Keratinocyte (primary cell): Measurements from ENCODE around the gene APRT.

ENCODE experiments used
- CTCF ChIP-seq, 3 experiments: IDR thresholded peaks in 1 of 3; conservative IDR thresholded peaks in 1 of 3; optimal IDR thresholded peaks in 1 of 3; 2 replicates in 2 of 3; 3 replicates in 1 of 3; pipeline versions ENCODE3 to v1.5.1; 2011; ENCODE audit warnings: low read length in 3 of 3, mild to moderate bottlenecking in 3 of 3, moderate library complexity in 2 of 3, control low read depth in 1 of 3, inconsistent platforms in 1 of 3; ENCODE audit not compliant: insufficient read depth in 2 of 3; ENCODE audit errors: extremely low read depth in 1 of 3
- EZH2 ChIP-seq: IDR thresholded peaks from one replicate; pipeline ENCODE4 v1.6.1; 2012; ENCODE audit warnings: inconsistent platforms, mild to moderate bottlenecking, low read length, moderate library complexity

GRCh38 chr16:88844419-88845036, 32.8 kb upstream of the APRT start:
- TF ChIP-seq CTCF (optimal IDR thresholded peaks at IDR 0.05 in 1 of 3, IDR thresholded peaks at IDR 0.05 in 1 of 3, conservative IDR thresholded peaks at IDR 0.05 in 1 of 3; ENCODE audit: extremely low read depth in 1 of 3, insufficient read depth in 2 of 3, low read length in 3 of 3) (peak; percentile 15 to 37 (median 19)), EZH2 (no peak)
